HG03039 (cell line): ENCODE results near the gene SLC25A24.
"Not testable (repeated sequence)": the region's sequence is repeated elsewhere in the genome, so short reads cannot be mapped to it uniquely, and the experiment has no call there.

ENCODE experiments used
- ATAC-seq: cut with Tn5 transposase; IDR thresholded peaks from one replicate; pipeline ENCODE4 v1.9.1; 2021; ENCODE audit warnings: mild to moderate bottlenecking, moderate library complexity; ENCODE audit not compliant: unreplicated experiment

Gene SLC25A24

DNA sequence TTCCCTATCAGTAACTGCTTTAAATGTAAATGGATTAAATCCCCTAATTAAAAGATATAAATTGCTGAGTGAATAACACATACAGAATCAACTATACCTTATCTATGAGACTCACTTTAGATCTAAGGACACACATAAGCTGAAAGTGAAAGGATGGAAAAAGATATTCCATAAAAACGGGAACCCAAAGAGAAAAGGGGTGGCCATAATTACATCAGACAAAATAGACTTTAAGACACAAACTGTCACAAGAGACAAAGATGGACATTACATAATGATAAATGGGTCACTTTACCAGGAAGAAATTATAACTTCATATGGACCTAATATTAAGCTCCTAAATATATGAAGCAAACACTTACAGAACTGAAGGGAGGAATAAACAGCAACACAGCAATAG, 59.2 kb downstream of the SLC25A24 start:
- no peak for ATAC-seq

DNA sequence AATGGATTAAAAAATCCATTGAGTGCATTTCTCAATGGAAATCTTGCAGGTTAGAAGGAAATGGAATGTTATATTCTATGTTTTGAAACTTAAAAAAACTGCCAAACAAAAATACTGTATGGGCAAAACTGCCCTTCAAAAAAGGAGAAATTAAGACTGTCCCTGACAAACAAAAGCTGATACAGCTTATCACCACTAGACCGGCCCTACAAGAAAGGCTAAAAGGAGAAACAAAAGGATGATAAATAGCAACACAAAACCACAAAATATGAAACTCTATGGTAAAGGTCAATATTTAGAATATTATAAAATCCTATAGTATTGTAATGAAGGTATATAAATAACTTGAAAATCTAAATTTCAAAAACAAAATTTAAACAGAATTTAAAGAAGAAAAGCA, 60.0 kb downstream of the SLC25A24 start:
- ATAC-seq: no peak

DNA sequence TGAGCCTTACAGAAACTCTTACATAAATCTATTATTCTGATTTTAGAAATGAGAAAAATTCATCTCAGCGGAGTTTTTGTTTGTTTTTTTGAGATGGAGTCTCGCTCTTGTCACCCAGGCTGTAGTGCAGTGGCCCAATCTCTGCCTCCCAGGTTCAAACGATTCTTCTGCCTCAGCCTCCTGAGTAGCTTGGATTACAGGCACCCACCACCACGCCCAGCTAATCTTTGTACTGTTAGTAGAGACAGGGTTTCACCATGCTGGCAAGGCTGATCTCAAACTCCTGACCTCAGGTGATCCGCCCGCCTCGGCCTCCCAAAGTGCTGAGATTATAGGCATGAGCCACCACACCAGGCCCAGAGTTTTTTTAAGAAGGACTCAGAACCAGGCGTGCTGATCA, 60.6 kb downstream of the SLC25A24 start:
- not testable (repeated sequence) for ATAC-seq

DNA sequence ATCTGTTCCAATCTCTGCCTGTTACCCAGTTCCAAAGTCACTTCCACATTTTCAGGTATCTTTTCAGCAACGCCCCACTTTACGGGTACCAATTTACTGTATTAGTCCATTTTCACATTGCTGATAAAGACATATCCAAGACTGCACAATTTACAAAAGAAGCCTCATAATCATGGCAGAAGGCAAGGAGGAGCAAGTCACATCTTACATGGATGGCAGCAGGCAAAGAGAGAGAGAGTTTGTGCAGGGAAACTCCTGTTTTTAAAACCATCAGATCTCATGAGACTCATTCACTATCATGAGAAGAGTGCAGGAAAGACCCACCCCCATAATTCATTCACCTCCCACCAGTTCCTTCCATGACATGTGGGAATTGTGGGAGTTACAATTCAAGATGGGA, 67.0 kb downstream of the SLC25A24 start:
- not testable (repeated sequence) for ATAC-seq

DNA sequence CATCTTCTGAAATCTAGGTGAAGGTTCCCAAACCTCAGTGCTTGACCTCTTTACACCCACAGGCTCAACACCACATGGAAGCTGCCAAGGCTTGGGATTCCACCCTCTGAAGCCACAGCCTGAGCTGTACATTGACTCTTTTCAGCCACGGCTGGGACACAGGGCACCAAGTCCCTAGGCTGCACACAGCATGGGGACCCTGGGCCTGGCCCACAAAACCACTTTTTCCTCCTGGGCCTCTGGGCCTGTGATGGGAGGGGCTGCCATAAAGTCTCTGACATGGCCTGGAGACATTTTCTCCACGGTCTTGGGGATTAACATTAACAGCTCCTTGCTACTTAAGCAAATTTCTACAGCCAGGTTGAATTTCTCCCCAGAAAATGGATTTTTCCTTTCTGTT, 67.8 kb downstream of the SLC25A24 start:
- ATAC-seq: not testable (repeated sequence)

DNA sequence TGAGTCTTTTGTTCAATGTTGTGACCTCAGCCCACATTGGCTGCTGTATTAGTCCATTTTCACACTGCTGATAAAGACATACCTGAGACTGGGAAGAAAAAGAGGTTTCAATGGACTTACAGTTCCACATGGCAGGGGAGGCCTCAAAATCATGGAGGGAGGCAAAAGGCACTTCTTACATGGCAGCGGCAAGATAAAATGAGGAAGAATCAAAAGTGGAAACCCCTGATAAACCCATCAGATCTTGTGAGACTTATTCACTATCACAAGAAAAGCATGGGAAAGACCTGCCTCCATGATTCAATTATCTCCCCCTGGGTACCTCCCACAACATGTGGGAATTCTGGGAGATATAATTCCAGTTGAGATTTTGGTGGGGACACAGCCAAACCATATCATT, 68.9 kb downstream of the SLC25A24 start:
- ATAC-seq: not testable (repeated sequence)

DNA sequence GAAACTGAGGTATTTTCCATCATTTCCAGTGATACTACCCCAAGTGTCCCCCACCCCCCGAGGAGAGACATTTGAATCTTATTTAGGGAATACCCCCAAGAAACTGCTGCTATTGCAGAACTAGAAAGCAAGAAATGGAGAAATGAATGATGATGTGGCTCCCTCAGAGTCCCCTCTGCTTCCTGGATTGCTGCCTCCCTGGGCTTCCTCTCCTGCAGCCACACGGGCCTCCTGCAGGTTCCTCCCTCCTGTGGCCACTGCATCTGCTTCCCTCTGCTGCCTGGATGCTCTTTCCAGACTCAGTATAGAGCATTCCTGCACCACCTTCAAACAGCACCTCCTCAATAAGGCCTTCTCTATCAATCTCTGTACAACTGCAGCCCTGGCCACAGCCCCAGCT, 69.3 kb downstream of the SLC25A24 start:
- ATAC-seq: no peak

DNA sequence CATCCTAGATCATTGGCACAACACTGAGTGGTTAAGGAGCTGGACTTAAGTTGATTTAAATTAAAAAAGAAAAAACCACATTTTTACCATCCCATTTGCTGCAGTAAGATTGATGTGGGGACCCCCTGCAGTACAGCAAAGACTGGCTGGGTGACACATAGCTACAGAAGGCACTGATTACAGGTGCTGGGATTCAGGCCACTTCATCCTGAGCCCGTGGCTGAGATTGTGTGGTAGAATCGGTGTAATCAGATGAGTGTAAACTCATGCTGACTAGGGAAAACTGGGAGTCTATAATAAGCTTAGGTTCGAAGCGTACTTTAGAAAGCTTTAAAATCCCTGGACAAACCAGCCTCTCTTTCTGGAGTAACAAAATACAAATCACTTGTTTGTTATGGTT, 70.1 kb downstream of the SLC25A24 start:
- no peak for ATAC-seq

DNA sequence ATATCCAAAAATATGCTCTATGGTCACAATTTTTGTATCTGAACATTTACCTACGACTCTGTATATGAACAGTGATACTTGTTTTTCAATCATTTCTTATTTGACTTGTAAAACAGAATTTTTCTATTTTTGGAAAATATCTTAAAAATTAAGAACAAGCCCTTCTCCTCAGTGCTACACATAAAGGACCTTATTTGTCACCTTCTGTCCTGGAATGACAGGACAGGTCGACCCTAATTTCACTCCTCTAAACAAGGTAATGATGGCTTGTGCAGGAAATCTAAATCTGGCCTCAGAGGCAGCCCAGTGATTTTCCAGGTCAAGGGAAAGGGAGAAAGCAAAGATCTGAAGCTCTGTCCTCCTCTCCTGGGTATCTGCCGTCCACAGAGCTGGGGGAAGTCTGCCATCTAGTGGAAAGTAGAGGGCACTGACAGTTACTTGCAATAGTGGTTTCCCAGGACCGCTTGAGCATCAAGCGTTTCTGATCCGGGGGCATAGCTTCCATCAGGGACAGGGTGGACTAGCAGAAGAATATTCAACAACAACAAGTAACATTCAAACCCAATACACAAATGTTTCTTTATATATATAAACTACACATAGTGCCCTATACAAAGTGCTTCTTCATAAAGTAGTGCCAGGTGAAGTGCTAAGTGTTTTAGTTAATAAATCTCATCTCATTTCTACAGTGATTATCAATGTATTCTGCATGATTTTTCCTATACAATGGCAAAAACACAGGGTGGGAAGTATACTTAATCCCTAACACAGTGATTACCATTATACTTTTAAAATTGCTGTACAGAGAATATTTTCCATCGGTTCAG, 74.6 kb downstream of the SLC25A24 start:
- peak; percentile 82 for ATAC-seq

DNA sequence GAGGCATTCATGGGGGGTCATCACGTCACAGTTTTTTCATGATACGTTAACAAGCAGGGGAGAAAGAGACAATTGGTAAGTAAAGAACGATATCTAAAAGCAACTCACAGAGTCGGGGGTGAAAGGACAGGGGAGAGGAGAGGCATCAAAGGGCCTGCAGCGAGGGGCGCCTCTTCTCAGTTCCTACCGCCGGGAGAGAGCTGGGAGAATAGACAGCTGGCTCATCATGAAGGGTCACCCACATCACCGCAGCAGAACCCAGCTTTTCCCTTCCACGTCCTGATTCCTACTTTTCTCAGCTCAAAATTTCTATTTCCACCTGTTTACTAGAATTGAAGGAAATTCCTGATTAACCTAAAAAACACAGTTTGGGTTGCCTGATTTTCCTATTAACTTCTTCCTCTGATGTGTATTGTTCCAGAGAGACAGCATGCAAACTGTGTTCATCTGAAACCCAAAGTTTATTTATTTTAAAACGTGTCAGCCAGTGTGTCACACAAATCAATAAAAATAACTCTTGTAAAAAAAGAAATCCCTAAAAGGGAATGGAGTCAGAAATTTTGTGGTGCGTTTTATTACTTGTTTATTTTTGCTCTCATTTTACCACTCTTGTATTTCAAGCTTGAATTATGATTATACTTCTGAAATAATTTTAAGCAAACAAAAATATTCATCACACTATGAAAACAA, 75.4 kb downstream of the SLC25A24 start:
- no peak for ATAC-seq

DNA sequence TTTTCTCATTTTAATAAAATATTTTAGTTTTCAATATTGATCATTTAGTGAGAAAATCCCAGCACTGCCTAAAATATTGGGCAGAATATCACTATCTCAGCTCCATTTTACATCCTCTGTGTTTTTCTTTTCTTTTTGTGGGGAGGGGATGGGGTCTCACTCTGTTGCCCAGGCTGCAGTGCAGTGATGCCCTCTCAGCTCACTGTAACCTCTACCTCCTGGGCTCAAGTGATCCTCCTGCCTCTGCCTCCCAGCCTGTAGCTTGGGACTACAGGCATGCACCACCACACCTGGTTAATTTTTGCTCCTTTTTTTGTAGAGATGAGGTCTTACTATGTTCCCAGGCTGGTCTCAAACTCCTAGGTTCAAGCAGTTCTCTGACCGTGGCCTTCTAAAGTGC, 76.1 kb downstream of the SLC25A24 start:
- ATAC-seq: no peak

DNA sequence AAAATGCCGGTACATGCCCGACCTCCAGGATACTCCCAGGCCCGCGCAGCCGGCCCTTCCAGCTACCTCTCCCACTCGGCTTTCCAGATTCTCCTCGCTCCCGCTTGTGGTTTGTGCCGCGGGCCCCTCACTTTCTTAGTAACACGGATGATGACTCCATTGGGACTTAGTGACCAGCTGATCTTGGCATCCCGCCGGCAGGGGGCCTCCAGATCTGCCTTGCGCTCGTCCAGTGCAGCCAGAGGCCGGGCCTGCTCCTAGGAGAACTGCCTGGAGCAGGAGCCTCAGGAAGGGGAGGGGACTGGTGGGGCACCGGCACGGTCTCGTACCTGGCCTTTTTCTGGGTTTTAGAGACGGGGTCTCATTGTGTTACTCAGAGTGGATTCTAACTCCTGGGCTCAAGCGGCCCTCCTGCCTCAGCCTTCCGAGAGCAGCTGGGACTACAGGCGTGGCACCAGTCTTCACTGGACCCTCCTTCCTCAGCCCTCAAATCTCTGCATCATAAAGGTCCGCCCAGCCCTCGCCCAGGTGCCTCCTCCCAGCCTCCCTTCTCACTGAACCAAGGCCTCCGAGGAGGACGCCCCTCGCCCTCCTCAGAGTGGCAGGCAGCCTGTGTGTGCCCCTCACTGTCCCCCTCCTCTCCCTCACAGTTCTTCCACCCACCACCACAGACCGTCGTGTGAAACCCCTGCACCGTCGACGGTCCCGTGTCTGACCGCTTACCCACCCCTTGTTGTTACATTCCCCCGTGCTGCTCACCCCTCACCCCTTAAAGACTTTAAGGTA, 78.6 kb downstream of the SLC25A24 start:
- no peak for ATAC-seq

DNA sequence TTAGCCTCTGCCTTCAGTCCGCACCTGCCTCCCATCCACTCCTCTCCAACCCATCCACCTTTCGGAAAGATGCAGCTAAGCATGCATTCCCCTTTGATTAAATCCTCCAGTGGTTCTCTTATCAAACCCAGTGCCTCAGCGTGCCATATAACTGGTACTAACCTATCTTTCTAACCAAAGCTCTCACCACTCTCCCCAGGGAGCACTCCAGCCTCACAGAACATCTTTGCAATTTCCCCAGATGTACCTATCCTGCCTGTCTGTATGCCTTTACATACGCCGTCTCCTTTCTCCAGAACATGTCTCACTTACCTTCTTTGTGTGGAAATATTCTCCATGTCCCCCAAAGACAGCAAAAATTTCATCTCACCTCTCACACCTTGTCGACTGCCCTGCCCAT, 80.0 kb downstream of the SLC25A24 start:
- ATAC-seq: no peak

DNA sequence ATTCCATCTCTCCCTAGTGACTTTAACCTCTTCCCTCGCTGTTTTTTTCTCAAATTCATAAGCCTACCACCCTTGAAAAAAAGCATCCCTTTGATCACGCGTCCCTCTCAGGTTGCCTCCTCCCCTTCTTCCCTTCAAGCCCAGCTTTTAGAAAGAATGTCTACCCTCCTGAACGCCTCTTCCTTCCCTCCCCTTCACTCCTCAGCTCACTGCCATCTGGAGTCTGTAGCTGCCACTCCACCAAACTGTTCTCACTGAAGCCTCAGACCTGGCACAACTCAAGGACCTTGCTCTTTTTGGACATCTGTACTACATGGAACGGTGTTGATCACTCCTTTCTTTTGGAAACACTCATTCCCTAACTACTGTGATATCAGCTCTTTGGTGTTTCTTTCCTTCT, 80.6 kb downstream of the SLC25A24 start:
- no peak for ATAC-seq

DNA sequence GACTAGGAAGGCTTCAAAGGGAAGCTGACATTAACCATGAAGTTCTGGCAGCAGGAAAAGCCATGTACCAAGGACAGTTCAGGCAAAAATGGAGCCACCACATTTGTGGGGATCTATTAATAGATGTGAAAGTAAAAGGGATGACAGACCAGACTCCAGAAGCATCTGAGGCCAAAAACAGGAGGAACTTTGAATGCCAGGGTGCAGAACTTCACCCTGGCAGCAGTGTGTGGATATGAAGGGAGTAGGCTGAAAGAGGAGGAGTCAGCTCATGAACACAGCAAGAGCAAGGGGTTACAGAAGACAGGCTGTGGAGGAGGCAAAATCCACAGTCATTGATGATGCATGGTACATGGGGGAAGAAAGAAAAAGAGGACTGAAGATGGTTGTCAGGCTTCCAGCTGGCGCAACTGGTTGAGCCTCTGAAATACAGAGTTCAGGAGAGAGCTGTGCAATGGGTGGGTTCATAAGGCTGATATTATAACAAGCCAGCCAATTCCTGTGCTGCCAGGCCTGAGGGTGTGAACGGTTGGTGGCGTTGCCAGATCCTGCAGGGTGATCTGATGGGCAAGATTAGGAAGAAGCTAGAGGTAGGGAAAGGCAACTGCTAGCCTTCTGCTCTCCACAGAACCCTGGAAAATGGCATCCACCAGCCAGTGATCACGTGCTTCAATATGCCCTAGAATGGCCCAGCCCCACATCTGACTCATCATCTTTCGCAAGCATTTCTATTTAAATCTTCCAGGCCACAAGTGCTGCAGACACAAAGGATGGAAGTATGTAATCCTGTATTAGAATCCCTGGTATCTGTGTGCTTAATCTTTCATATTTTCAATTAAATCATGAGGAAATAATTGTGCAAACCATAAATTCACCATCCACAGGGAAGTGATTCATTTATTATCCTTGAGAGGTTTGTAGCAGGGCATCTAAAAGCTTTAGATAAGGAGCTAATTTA, 81.9 kb downstream of the SLC25A24 start:
- no peak for ATAC-seq

DNA sequence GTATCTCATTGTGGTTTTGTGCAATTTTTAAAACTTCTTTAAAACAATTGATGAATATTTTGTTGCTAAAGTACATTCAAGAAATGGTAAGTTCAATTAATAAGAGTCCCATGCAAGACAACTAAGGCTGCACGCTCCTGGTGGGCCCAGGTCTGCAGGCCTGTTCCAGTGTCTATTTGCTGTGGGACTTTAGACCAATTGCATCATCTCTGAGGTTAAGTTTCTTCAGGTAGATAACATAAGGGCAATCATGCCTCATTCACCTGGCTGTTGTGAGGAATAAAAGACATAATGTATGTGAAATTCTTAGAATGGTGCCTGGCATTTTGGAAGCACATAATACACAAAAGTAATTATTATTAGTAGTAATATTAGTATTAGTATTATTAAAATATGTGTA, 82.9 kb downstream of the SLC25A24 start:
- no peak for ATAC-seq

DNA sequence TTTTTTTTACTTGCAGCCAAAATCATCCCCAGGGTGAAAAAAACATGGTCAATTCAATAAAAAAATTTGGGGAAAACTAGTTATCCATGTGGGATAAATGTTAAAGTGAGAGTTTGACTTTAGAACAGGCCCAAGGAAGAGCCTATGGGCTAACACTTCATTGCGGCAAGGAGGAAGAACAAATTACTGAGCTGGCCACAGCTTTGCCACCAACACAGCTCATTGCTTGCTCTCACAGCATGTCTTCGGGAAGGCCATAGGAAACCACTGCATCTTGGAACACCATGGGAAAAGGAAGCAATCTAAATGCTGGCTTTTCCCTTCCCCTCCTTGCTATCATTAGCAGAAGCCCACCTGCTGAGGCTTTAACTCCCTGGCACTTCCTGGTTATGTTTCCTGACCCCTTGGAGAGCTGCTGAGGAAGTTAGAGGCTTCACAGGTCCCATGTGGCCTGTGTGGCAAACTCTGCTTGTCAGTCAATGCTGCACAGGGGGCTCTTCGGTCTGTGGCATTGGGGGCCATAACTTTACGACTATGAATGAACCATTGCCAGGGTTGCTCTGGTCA, 86.0 kb downstream of the SLC25A24 start:
- ATAC-seq: no peak

DNA sequence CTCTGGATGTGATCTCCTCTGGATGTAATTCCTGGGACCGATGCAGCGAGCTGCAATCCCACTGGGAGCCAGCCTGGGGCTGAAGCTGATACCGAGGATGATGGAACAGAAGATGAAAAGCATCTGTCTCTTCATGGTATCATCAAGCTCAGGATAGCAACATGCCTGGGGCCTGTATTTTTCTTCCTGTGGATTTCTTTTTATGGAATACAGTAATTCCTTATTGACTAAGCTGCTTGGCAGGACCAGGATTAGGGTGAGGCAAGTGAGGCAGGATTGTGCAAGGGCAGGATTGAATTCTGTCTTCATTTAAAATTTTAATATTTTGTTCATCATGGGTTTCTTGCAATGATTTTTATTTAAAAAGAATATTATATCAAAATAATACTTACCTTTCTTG, 86.6 kb downstream of the SLC25A24 start:
- no peak for ATAC-seq

DNA sequence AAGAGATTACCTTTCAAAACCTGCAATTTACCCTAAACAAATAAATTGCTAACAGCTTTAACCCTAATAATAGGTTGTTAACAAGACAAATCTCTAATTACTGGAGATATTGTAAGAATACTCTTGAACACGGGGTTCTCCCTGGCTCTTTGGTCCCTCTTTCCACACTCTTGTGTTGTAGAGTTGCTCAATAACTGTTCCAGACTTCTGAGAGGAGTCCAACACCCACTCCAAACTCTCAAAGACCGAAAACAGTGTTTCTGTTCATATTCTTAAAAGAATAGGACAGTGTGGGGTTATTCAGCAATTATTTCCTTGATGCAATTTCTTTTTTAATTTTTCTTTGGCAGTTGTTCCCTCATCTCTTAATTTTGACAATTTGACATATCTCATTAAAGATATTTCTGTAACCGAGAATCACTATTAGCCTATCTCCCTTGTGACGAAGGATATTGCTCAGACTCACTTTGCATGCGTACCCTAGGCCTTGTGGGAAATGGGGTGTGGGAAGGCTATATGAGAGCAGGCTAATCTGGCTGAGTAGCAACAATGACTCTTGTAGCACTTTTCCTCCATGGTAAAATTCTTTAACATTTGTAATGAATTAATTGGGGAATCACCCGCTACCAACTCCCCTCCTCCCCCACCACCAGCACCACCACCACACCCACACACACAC, 90.7 kb downstream of the SLC25A24 start:
- ATAC-seq: no peak

DNA sequence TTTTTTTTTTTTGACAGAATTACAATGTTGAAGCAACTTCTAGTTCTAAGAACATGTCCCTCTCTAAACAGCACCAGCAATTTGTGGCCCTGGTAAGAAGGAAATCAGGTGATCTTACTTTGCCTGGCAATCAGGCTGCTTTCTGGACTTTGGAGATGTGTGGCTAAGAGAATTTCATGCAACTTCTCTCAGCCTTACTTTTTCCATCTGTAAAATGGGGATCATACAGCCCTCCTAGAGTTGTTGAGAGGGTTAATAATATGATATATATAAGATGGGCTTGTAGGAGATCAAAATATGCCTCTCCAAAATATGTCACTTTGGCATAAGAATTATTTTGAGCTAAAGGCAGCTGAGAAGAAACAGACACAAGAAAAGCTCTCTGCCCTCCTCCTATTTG, 92.0 kb downstream of the SLC25A24 start:
- ATAC-seq: no peak
